Fibroblast of peridontal ligament (primary cell): ENCODE data around the gene GPR179.

Experiments
- DNase-seq: peaks from one replicate; pipeline ENCODE4 v3.0.0-alpha.2; 2010; ENCODE audit errors: extremely low read depth

Gene GPR179, protein sequence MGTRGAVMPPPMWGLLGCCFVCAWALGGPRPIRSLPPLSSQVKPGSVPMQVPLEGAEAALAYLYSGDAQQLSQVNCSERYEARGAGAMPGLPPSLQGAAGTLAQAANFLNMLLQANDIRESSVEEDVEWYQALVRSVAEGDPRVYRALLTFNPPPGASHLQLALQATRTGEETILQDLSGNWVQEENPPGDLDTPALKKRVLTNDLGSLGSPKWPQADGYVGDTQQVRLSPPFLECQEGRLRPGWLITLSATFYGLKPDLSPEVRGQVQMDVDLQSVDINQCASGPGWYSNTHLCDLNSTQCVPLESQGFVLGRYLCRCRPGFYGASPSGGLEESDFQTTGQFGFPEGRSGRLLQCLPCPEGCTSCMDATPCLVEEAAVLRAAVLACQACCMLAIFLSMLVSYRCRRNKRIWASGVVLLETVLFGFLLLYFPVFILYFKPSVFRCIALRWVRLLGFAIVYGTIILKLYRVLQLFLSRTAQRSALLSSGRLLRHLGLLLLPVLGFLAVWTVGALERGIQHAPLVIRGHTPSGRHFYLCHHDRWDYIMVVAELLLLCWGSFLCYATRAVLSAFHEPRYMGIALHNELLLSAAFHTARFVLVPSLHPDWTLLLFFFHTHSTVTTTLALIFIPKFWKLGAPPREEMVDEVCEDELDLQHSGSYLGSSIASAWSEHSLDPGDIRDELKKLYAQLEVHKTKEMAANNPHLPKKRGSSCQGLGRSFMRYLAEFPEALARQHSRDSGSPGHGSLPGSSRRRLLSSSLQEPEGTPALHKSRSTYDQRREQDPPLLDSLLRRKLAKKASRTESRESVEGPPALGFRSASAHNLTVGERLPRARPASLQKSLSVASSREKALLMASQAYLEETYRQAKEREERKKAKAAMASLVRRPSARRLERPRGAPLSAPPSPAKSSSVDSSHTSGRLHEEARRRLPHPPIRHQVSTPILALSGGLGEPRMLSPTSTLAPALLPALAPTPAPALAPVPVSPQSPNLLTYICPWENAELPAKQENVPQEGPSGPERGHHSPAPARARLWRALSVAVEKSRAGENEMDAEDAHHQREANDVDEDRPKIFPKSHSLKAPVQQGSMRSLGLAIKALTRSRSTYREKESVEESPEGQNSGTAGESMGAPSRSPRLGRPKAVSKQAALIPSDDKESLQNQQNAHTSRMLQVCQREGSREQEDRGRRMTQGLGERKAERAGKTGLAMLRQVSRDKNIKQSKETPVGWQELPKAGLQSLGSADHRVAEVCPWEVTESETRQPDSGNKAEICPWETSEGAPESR (N-terminal part only)

DNA sequence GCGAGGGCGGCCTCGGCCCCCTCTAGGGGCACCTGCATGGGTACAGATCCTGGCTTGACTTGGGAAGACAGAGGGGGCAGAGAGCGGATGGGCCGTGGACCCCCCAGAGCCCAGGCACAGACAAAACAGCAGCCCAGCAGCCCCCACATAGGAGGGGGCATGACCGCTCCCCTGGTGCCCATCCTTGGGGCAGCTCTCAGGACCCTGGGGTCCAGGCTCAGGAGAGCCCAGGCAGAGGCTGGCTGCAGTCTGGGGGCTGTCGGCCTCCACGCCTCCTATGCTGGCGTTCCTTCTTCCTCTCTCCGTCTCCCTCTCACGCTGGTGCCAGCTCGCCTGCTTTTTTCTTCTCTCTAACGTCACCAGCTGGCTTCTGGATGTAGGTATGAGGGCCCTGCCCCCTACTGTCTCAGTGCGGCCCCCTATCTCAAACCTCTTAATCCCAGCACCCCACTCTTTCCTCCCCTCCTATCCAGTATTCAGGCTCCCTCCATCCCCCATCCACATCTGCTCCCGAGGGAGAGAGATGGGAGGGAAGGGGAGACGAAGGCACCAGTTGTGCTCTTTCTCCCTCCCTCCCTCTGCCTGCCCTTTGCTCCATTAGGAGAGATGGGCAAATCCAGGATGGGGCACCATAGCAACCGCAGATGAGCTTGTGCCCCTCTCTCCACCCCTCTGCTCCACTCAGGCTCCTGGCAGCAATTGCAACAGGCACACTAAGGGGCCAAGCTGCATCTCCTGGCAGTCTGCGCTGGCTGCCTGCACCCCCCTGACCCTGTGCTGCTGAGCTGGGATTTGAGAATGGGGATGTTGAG, at the start of gene GPR179:
Gene GPR179, minus strand, starts transcription at position 349 of the 812 bp plus-strand sequence. Its CDS starts 167 bp downstream, at position 182.
- no peak for DNase-seq

DNA sequence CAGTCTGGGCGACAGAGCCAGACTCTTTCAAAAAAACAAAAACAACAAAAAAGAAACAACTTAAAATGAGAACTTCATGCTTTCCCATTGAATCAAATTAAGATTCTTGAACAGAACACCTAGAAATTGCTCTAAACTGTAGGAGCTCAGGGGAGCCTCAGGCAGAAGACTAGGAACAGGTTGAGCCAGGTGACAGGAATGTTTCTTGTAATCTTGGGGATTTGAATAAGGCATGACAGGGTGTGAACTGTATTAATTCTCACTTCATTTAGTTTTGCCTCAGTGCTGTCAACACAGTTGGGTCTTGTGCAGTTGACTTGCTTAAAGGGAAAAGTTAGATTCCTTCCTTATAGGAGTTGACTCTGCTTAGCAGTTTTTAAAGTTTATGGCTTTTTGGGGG, 35.7 kb upstream of the GPR179 start:
- no peak for DNase-seq

DNA sequence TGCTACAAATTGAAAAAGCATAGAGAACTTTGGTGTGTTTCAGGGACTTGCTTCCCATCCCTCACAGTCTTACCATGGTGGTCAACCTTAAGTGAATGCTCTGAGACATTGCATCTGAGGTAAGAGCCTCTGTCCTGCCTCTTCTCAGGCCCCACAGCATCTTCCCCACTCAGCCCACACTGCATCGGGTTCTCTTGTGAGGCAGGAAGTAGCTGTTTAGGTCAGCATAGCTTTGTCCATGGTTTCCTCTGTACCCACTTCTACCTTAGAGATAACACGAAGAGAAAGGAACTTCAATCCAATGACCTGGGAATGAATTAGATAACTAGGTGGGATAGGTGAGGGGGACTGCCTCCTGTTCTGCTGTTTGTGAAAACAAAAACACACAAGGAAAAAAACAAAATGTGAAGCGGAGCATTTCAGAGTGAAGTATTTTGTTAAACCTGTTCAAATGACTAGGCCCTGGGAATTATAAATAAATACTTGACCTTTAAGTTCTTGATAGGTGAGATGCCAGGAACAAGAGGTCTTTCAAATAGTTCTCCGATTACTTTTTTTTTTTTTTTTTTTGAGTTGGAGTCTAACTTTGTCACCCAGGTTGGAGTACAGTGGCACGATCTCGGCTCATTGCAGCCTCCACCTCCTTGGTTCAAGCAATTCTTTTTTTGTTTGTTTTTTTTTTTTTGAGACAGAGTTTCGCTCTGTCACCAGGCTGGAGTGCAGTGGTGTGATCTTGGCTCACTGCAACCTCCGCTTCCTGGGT, 25.5 kb upstream of the GPR179 start:
- DNase-seq = no peak

DNA sequence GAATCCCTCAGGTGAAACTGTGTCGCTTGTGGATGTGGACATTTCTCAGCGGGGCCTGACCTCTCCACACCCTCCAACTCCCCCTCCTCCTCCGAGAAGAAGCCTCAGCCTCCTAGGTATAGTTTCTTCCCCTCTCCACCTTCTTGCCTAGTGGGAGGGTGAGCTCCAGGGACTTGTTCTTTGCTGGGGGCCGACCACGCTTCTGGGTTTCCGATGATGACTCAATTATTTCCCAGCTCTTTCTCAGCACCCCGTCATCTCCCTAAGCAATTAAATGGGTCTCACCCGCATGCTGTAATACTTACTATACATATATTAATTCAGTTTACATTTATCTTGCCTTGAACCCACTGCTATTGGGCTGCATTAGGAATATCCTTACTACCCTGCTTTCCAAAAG, 21.0 kb upstream of the GPR179 start:
- no peak for DNase-seq

DNA sequence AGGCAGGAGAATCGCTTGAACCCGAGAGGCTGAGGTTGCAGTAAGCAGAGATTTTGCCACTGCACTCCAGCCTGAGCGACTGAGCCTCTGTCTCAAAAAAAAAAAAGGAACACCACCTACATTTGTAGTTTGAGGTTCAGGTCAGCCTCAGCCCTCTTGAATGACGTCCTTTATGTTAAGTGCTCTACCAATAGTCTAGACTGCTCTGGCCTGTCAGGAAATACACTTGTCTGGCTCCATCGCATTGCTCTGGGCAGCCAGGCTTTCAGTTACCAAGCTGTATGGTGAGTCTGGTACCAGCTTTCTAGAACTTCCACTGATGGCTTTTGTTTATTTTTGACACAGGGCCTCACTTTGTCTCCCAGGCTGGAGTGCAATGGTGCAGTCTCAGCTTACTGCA, 19.3 kb upstream of the GPR179 start:
- no peak for DNase-seq

DNA sequence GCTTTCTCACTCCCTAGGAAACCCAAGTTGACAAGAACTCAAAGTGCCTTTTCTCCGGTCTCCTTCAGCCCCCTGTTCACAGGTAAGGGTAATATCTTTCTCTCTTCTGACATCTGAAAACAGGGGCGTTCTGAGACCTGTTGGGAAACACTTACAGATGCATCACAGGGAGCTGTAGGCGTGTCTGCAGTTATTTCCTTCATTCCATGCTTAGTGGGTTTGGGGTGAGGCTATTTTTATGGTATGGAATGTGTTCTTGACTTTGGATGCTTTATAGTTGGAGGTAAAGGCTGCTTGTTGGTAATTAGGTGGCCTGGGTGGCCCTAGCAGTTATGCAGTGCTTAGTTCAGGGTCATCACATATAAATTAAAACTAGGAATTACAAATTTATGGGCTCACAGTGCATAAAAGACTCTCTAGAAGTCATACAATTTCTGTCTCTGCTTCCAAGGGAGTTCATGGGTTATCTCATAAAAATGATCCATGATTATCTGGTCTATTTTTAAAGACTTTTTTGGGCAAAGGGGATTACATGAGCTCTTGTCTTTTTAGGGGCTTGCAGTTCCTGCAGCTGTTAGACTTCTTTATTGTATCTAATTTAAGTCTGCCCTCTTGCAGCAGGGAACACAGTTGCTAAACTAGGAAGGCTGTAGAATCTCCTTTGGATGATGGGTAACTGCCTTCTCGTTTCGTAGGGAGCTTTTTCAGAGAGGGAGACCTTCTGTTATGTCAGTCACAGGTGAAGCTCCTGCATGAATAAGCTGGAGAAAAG, 18.1 kb upstream of the GPR179 start:
- no peak for DNase-seq

DNA sequence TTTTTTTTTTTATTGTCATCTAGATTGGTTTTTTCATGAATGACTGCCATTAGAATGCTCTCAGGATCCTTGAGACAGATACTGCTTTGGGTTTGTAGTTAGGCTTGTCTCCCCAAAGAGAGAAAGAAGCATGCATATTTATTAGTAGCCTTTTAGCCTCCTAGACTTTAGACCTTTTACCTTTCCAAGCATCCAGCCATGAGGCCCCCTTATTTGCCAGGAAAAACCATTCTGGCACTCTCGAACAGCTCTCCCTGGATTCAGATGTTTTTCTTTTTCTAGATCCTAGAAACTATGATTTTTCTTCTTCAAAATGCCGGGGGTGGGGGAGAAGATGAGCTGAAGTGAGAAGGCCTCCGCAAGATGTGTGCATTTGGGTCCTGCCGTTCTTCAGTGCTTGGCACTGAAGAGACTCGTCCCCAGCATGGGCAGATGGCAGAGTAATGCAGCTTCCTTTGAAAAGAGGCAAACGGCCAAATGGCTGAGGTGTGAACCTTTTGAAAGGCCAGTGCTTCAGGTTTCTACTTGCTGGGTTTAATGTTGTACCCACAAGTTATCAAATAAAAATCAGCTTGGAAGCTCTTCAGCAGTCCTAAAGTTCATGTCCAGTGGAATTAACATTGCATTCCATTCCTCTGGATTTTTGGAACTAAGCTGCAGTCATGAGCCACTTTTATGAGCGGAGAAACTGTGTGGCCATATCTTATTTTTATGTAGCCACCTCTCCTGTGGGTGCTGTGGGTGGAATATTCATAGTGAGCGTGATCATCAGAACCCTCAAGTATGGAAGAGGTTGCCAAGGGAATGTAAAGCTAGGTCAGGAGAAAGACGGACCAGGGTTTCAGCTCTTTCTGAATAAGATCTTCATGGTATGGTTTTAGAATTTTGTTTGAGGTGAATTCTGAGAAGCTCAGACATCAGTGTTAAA, 15.1 kb upstream of the GPR179 start:
- no peak for DNase-seq

DNA sequence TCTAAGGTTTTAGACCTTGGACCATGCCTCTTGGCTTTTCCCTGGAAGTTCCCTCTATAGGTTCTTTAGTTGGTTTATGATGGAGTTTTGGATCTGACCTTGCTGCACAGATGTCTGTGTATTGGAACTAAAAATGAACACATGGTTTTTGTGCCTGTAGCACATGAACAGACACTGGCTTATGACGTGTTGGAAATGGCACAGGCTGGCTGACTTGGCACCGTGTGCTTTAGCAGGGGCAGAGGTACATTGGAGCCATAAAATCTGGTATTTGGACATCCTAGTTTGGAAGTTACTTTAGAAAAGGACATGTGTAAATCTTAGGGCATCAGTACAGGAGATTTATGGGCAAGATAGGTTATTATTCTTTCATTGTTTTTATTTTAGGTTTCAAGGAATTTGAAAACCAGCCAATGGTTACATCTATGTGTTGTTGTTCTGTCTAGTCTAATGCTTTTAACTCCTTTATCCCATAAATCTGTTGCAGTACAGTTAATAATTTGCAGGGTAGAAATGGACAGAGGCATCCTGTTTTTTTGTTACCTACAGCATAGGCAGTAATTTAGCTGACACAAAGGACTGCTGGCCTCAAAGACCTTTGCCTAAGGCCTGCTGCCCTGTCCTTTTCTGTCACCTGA, 13.8 kb upstream of the GPR179 start:
- no peak for DNase-seq

DNA sequence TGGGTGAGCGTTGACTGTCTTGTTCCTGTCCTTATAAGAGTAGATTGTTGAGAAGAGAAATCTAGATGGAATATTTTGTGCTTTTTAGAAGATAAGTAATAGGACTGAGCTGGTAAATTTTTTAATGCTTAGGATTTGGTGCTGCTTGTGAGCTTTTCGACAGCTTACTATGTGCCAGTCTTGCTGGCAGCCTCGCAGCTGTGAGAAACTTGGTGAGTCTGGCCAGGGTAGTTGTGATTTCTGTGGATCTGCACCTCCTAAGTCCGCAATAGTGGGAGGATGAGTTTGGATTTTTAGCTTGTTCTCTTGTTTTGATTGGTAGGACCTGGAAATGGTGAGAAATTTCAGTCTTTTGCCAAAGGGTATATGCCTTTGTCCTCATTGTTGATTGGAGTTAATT, 11.5 kb upstream of the GPR179 start:
- no peak for DNase-seq

DNA sequence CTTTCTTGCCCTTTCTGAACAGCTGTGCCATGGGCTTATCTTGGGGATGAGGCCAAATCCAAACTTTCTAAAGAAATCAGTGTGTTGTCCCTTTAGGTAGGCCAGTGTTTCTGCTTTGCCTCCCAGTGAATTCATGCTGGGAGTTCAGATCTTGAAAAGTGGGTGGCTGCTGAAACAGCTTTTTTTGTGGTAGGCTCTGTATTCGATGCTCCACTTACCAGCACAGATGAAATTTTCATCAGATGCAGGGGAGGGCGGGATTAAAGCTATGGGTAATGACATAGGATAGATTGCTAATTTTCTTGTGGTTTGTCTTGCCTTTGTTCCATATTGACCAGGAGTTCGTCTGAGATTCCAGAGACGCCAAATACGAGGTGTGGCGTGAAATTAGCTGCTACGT, 10.7 kb upstream of the GPR179 start:
- DNase-seq = no peak

DNA sequence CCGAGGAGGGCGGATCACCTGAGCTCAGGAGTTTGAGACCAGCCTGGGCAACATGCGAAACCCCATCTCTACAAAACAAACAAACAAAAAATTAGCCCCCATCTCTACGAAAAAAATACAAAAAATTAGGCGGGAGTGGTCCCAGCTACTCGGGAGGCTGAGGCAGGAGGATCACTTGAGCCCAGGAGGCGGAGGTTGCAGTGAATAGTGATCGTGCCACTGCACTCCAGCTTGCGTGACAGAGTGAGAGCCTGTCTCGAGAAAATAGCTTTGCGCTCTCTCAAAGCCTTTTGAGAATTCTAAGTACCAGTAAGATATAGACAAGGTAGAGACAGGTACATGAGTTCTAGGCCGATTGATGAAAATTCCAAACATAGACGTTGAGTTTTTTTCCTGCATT, 9.9 kb upstream of the GPR179 start:
- DNase-seq = no peak

DNA sequence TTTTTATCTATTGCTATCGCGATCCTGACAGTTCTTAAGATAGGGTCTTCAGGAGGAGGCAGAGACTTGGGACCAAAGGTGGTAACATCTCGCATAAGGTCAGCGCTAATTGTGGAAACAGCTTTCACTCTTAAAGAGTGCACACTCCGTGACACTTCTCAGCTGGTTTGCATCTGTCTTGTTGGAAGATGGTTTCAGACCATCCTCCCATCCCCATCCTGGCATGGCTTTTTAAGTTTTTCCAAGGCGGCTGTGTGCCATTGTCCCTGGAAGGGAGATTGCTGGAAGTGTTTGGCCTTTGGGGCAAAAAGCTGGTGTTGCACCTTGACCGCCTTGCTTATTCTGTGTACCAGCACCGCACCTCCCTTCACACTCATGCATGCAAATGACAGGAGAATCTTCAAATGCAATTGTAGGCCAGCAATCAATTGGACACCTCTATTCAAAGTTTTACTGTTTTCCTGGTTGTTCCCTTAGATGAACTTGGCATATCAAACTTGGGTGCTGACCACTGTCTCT, 9.4 kb upstream of the GPR179 start:
- DNase-seq = peak; percentile 20

DNA sequence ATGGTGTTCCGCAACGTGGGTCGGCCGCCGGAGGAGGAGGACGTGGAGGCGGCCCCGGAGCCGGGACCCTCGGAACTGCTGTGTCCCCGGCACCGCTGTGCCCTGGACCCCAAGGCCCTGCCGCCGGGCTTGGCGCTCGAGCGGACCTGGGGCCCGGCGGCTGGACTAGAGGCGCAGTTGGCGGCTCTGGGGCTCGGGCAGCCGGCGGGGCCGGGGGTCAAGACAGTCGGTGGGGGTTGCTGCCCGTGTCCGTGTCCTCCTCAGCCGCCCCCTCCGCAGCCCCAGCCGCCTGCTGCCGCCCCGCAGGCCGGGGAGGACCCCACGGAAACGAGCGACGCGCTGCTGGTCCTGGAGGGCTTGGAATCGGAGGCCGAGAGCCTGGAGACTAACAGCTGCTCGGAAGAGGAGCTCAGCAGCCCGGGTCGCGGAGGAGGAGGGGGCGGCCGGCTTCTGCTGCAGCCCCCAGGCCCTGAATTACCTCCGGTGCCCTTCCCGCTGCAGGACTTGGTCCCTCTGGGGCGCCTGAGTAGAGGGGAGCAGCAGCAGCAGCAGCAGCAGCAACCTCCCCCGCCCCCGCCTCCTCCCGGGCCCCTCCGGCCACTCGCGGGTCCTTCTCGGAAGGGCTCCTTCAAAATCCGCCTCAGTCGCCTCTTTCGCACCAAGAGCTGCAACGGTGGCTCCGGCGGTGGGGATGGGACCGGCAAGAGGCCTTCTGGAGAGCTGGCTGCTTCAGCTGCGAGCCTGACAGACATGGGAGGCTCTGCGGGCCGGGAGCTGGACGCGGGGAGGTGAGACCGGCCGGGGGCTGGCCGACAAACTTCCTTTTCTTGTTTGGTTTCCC, 8.7 kb upstream of the GPR179 start:
- DNase-seq = no peak

DNA sequence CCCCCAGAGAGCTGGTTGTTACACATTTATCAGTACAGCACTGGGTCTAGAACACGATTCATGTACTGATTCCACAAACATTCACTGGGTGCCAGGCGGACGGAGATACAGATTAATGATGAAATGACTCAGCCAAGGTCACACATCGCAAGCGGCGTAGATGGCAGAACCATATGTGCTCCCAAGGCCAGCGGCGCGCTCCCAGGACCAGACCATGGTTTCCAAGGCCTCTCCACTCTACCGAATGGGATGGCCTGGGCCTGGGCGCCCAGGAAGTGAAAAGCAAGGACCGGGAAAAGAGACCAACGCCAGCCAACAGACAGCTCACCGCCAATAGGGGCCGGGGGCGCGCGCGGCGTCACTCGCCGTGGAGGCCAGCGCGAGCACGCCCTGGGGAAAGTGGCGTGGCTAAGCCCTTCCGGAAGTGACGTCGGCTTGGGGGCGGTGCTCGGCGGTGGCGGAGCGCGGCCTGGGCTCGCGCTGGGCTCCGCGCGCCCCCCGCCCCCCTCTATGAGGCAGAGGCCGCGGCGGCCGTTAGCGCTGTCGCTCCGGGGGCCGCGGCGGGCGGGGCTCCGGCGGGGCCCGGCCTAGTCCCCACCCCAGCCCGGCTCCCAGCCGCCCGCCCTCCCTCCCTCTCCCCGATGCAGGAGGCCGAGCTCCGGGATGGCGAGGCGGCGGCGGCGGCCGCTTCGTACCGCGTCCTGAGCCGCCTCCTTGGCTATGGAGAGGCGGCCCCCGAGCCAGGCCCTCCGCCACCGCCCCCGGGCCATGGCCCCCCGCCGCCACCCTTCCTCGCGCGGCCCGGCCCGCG, 7.9 kb upstream of the GPR179 start, which contains the start of gene SOCS7:
Gene SOCS7, plus strand, starts transcription at position 433 of the 811 bp plus-strand sequence. Its CDS starts 209 bp downstream, at position 642.
- peak; percentile 86 for DNase-seq

DNA sequence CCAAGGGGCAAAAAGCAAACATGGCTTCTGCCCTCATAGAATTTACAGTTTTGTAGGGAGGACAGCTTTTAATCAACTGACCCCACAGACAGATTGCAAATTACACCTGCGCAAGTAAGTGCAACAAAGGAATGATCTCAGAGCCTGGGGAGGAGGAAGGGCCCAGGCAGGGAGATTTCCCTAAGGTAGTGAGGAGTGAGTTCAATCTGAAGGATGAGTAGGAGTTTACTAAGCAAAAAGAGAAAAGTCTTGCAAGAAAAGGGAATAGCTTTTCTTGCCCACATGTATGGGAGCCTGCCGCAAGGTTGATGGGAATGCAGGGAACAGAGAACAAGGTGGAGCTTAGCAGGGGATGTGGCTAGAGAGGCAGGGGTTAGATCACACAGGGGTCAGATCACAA, 6.3 kb upstream of the GPR179 start:
- no peak for DNase-seq
